HG03520 (cell line): ENCODE measurements around the gene VAT1L.

Source experiments
- ATAC-seq: cut with Tn5 transposase; IDR thresholded peaks from one replicate; pipeline ENCODE4 v1.9.1; 2021; ENCODE audit warnings: mild to moderate bottlenecking, moderate library complexity; ENCODE audit not compliant: unreplicated experiment

The VAT1L gene

DNA sequence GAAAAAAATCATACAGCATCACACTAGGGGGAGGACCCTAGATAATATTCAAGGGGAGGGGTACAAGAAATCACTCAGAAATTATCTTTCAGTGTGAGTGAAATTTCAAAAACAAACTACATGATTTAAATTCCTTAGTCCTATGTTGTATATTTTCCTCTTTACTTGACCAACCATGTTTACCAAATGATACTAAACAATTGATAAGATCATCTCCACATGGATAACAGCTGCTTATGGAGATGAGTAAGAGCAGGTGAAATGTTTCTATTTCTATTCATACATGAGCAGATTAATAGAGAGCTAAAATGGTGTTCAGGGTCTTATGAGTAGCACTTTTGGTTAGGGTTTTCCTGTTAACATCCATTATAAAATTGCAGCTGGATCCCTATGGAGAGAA, 7.3 kb upstream of the VAT1L start:
- ATAC-seq = no peak

GRCh38 chr16:77782694-77783093, 5.7 kb upstream of the VAT1L start:
- no peak for ATAC-seq

DNA sequence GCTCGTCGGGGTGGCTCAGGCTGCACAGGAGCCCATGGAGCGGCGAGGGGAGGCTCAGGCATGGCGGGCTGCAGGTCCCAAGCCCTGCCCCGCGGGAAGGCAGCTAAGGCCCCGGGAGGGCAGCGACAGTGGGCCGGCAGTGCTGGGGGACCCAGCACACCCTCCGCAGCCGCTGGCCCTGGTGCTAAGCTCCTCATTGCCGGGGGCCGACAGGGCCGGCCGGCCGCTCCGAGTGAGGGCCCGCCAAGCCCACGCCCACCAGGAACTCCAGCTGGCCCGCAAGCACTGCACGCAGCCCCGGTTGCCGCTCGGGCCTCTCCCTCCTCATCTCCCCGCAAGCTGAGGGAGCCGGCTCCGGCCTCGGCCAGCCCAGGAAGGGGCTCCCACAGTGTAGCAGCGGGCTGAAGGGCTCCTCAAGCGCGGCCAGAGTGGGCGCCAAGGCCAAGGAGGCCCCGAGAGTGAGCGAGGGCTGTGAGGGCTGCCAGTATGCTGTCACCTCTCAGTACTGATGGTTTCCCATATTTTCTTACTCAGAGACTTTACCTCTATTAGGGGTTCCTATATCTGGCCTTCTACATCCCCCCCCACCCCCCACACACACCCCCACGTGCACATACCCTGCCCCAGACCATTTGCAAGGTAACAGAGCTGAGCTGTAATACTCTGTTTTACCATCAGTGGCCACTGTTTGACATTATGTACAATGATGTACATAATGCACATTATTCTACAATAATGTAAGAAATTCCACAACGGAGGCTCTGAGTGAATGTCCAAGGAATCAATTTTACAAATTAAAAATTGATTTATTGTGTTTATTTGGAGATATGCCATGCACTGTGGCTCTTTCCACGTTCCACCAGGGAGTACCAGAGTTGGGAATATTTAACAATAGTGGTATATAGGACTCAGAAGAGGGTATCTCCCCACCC, 3.7 kb upstream of the VAT1L start:
- no peak for ATAC-seq

GRCh38 chr16:77785373-77785764, 3.0 kb upstream of the VAT1L start:
- no peak for ATAC-seq

DNA sequence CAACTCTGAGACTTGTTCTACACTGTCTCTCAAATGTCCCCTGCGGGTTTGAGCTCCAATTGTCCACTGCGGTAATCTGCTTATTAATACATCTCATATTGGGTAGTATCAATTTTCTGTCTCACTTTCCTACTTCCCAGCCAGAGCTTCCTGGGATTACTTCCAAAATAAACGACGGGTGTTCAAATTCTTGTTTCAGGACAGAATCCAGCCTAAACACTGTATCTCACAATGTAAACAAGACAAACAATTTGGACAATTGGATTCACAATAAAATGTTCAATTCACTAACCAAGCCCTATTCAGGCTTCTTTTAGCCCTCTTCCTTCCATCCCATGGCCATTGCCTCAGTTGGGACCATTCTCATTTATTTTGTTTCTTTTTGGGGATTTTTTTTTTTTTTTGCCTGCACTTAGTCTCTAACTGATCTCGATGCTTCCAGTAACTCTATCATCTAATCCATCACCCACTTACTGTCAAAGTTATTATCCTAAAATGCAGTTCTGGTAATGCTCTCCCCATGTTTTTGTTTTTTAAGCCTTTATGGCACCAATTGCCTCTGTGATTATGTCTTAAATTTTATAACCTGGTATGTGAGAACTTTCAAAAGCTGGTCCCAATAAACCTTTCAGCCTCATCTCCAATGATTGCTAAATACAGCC, 2.0 kb upstream of the VAT1L start:
- ATAC-seq = no peak

- ATAC-seq = no peak
Observed at GRCh38 chr16:77787452-77787851, 912 bp upstream of the VAT1L start.

DNA sequence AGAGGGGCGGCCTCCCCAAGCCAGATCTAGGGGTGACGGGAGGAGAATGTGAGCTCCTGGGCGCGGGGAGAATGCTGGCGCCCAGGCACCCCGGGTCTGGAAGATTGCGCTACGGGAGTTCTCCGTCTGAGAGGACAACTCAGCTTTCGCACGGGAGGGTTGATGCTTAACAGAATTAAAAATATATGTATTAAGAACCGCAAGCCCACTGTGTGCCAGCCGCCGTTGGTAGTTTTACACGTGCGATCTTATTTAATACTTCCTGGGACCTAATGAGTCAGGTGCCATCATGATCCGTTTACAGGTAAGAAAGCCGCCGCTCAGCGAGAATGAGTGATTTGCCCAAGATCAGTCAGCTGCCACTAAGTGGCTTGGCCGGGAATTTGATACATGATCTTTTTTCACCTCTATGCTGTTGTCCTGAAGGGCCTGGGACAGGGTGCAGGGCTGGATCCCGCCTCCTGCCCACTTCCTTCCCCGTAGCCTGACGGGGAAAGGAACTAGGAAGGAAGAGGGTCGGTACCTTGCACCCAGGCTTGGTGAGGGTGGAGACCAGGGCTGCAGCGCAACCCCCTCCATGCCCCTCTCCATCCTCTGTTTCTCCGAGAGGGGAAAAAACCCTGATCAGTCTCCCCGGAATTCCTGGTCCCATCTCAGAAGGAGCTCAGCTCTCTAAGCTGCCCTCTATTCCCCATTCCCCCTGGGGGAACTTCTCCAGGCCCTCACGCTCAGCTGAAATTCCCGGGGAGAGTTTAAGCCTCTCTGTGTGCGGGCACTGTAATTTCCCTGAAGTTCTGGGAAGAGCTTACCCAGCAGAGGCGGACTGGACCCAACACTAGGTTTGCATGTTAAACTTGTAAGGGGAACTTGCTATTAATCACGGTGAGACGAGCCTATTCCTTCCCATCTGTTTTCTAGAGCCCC, 983 bp downstream of the VAT1L start:
- ATAC-seq = no peak

DNA sequence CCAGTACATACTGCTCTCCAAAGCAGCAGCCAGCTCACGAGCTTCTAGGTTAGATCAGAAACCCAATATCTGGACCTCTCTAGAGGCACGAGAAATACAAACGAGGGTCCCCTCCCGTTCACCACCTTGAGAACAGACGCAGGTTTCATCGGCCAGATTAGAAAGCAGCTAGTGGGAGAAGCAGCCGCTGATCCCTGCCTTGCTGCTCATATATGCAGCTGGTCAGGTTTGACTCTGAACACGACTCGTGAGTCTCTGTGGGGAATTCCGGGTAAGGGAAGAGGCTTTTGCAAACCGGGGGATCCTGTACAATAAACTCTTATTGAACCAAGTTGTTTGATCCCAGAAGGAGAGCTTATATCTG, 1.6 kb downstream of the VAT1L start:
- ATAC-seq = no peak

GRCh38 chr16:77790912-77791311, 2.5 kb downstream of the VAT1L start:
- no peak for ATAC-seq

DNA sequence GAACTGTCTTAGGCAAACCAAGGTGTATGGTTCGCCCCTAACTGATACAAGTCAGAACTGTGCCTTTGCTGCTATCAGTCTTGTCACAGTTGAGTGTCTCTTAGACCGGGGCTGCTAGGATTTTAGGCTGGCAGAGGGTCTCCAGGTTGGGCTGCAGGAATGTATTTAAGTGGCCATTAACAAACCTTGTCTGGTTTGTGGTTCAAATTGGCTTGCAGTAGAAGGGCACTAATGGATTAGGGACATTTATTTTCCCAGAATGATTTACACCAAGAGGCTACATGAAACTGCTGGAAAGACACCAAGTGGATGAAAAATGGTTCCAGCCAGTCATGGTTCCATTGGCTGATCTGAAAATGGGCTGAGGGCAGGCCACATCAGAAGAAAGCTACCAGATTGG, 5.1 kb downstream of the VAT1L start:
- ATAC-seq = no peak

DNA sequence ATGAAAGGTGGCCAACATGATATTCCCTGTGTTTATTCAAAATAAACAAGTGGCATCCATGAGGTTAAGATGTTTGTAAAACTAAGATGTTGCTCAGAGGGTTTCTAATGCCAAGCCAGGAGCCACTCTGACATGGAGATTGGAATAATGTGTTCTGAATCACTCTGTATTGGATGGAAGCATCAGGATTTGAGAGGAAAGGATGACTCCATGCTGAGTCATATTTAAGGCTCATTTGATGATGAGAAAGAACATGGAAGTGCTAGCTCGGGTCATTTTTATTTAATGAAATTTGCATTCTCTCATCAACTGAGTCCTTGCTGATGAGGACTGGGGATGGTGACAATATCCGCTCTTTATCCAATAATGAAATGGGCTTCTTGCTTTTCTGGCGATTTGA, 6.2 kb downstream of the VAT1L start:
- no peak for ATAC-seq

GRCh38 chr16:77801817-77802216, 13.5 kb downstream of the VAT1L start:
- no peak for ATAC-seq

- no peak for ATAC-seq
Observed at GRCh38 chr16:77805398-77805797, 17.0 kb downstream of the VAT1L start.

- no peak for ATAC-seq
Observed at GRCh38 chr16:77807021-77807420, 18.7 kb downstream of the VAT1L start.

- ATAC-seq = no peak
Observed at GRCh38 chr16:77812856-77813500, 24.6 kb downstream of the VAT1L start.

- no peak for ATAC-seq
Observed at GRCh38 chr16:77816293-77816692, 27.9 kb downstream of the VAT1L start.

GRCh38 chr16:77820340-77820739, 32.0 kb downstream of the VAT1L start:
- no peak for ATAC-seq

DNA sequence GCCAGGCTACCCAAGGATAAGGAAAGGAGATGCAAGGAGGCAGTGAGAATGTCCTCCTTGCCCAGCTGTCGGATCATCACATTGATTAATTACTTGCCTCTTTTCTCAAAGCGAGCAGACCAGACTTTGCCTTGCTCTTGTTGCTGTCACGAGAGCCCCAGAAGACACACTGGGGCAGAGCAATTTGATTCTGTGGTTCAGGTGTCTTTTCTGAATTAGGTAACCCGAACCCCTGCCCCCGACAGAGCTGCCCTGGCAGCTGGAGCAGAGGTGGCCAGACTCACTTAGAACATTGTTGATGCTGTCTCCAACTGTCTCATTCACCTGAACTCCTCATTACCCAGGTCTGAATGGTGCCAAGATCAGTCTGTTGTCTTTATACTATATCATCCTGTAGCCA, 34.3 kb downstream of the VAT1L start:
- ATAC-seq = no peak

DNA sequence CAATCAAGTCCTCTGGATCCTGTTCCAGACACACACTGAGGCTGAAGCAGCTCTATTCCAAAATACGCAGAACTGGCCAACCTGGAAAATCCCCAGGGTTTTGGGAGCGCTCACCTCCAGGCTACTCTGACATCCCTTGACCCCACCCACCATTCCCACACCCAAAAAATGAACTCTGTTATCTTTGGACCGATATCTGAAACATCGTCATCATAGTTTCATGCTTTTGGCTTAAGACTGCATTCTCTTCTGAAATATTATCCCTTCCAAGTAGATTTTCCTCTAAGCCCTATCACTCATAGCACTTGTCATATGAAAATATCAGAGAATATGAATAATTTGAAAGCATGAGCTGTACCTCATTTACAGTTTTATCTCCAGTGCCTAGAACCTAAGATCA, 34.7 kb downstream of the VAT1L start:
- no peak for ATAC-seq

DNA sequence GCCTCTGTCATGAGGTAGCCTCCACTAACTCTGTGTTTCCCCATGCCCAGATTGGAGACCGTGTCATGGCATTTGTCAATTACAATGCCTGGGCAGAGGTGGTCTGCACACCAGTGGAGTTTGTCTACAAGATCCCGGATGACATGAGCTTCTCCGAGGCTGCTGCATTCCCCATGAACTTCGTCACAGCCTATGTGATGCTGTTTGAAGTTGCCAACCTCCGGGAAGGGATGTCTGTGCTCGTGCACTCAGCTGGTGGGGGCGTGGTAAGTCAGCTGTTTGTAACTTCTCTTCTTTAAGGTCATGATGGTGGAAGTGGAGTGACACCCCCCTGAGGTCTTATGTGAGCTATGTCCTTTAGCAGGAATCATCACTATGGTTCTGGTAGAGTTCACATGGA, 36.8 kb downstream of the VAT1L start:
- no peak for ATAC-seq

DNA sequence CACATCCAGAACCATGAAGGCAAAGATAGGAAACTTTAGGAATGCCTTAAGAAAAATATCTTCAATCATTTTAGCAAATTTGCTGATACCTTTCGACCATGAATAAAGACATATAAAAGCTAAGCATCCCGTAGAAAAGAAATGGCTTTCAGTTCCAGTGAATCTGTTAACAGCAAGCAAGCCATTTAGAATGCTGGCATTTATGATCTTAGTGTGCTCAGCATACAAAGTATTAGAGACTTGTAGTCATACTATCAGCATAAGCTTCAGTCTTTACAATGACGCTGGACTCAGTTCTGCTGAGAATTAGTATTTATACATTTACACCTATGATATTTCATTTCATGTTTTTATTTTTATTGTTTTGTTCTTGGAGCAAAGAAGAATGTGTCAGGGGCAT, 38.7 kb downstream of the VAT1L start:
- no peak for ATAC-seq
